ENCODE measurements around the gene RNASEH2B.

Gene RNASEH2B

DNA sequence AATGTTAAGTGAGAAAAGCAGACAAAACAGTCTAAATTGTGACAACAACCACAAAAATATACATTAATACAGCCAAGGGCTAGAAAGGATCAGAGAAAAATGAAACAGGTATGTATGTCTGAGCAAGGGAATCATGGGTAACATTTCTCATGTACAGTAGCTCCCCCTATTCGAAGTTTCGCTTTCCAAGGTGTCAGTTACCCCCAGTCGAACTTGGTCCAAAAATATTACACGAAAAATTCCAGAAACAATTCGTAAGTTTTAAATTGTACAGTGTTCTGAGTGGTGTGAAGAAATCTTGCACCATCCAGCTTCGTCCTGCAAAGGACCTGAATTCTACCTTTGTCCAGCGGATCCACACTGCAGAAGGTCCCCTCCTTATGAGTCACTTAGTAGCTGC lies 1.8 kb upstream of the RNASEH2B start:
- no peak for DNase-seq (ENCODE audit: low read depth, low spot score)

DNA sequence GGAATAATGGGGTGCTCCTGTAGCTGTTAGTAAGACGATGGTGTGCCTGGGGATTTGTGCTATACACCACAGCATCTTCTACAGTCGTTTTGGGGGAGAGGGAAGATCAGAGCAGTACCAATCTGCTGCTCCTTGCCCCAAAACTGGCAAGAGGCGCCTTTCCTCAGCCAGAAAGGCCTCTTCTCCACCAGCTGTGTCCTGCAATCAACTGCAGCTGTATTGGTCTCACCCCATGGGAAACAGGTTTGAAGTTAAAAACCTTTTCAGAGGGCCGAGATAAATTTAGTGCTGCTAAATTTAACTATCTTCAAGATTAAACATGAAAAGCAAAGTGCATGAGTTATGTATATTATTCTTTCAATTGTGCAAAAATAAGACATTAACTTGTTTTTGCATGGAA lies 1.2 kb upstream of the RNASEH2B start:
- no peak for DNase-seq (ENCODE audit: low read depth, low spot score)

DNA sequence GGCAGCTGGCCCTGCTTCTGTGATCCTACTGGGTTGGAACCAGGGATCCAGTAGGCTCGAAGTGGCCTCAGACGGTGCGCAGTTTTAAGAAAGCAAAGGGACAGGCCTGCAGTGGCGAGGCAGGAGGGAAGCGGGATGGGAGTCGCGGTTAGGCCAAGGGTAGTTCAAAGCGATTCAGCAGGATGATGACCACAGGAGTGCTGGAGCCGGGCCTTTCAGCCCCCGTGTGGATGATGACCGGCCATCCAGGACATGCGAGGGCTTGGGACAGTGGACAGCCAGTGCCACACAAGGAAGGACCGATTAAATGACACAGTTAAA lies 854 bp downstream of the RNASEH2B start:
- peak; percentile 68 for DNase-seq (ENCODE audit: low read depth, low spot score)

DNA sequence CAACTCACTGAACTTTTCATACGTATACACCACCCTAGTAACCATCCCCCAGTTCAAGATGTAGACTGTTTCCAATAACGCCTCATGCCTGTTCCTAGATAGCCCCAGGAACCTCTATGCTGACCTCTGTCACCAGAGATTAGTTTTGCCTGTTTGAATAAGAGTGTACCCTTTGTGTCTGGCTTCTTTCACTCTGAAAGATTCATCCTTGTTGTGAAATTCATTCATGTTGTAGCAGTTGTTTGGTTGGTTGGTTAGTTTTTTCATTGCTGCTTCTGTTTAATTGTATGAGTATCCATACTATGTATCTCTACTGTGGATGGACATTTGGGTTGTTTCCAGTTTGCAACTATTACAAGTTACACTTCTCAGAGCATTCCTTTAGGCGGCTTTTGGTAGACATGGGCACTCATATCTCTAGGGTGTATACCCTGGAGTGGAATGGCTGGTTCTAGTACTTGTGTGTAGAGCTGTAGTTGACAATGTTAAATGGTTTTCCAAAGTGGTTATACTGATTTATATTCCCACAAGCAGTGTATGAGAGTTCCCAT lies 1.6 kb downstream of the RNASEH2B start:
- DNase-seq (ENCODE audit: low read depth, low spot score) = peak; percentile 23

GRCh38 chr13:50911937-50912795 lies 2.6 kb downstream of the RNASEH2B start:
- DNase-seq (ENCODE audit: low read depth, low spot score) = peak; percentile 94

GRCh38 chr13:50912851-50913250 lies 3.3 kb downstream of the RNASEH2B start:
- DNase-seq (ENCODE audit: low read depth, low spot score) = no peak

DNA sequence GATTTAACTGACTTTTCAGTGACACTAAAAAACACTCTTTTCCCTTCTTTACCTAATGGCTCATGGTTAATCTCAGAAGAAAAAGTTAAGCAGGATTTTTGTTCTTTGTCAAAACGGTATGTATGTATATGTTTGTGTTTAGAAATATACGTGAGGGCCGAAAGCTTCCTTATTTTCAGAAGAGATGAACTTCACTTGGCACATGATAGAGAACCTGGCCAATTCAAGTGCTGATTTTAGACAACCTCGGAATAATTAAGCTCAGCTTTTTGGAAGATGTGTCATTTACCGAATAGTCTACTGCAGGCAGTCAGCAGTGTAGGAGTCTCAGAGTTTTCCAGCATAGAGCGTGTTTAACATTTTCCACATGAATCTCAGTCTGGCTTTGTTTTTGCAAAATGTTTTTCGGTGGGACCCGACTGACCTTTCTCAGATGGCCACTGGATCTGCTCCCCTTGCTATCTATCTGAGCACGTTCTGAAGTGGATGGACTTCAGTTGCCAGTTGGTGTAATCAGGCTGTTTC lies 4.6 kb downstream of the RNASEH2B start:
- peak; percentile 38 for DNase-seq (ENCODE audit: low read depth, low spot score)

- DNase-seq (ENCODE audit: low read depth, low spot score) = peak; percentile 23
Observed at GRCh38 chr13:50914848-50915247, 5.3 kb downstream of the RNASEH2B start.

GRCh38 chr13:50915565-50915964 lies 6.0 kb downstream of the RNASEH2B start:
- no peak for DNase-seq (ENCODE audit: low read depth, low spot score)

GRCh38 chr13:50916701-50917184 lies 7.2 kb downstream of the RNASEH2B start:
- DNase-seq (ENCODE audit: low read depth, low spot score) = no peak

DNA sequence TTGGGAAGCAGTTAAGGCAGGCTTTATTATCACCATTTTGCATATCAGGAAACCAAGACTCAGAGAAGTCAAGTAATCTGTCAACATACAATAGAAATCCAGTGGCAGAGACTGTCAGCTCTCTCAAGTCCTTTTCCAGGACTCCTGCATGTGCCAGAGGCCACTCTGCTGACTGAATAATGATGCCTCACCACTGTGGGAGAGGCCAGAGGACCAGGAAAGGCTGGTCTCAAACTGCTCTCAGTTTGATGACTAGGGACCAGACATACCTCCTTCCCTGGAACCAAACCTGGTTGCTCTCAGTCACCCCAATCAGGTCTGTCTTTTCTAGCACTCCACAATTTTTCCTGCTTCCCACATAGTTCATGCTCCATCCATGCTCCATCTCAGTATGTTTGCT lies 8.0 kb downstream of the RNASEH2B start:
- no peak for DNase-seq (ENCODE audit: low read depth, low spot score)

GRCh38 chr13:50918567-50918966 lies 9.0 kb downstream of the RNASEH2B start:
- DNase-seq (ENCODE audit: low read depth, low spot score) = no peak

DNA sequence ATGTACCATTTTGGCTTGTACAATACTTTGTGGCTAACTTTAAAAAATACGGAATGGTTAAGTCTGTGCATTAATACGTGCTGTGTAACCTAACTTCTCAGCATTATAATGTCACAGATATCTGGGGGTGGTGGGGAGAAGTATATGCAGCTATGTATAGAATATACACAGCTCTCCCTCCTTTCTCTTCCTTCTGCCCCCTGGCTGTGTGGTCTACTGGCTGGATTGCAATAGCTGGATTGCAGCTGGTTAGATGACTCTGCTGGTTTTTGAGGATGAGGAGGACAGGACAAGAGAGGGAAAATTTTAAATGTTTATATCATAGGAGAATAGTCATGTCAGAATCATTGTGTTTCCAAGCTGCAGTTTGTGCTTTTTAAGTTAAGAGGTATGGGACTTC lies 9.7 kb downstream of the RNASEH2B start:
- DNase-seq (ENCODE audit: low read depth, low spot score) = no peak

DNA sequence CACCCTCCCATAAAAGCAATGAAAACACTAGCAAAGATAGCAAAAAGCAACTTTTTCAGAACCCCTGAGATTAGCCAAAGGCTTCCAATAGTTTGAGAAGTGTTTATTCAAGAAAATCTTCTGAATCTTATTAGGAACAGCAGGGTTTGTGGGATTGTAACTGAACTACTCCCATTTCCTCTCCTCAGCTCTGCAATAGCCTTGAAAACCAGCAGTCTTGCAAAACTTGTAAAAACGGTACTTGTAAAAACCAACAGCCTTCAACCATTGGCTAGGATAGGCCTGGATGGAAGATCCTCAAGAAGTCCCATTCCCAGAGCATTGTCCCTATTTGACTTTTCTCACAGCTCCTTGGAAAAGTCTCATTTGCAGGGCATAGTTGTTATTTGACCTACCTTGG lies 12.1 kb downstream of the RNASEH2B start:
- DNase-seq (ENCODE audit: low read depth, low spot score) = no peak

GRCh38 chr13:50923272-50923671 lies 13.7 kb downstream of the RNASEH2B start:
- DNase-seq (ENCODE audit: low read depth, low spot score) = no peak

DNA sequence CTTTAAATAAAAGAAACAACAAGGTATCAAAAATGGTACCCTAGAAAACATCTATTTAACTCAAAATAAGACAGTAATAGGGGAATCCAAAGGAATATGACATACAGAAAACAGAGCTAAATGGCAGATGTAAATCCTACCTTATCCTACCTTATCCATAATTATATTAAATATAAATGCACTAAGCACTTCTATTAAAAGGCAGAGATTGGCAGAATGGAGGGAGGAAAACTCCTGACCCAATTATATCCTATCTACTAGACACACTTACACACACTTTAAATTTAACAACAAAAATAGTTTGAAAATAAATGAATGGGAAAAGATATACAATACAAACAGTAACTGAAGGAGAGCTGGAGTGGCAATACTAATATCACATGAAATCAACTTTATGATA lies 14.4 kb downstream of the RNASEH2B start:
- DNase-seq (ENCODE audit: low read depth, low spot score) = no peak

DNA sequence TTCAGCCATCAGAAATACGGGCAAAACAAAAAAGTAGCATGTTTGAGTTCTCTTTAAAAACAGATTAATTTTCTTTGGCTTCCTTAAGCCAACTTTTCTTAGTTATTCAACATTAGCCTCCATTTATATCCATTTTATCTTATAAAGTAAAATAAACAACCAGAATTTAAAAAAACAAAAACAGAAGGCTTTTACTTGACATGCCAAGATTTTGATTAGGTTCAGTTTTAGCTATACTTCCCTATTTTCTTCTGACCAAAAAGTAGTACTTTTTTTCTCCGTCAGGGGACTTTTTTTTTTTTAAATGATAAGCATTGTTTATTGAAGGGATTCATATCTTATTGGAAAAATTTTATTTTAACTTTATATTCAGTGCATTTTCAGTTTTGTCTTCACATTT lies 18.1 kb downstream of the RNASEH2B start:
- no peak for DNase-seq (ENCODE audit: low read depth, low spot score)

DNA sequence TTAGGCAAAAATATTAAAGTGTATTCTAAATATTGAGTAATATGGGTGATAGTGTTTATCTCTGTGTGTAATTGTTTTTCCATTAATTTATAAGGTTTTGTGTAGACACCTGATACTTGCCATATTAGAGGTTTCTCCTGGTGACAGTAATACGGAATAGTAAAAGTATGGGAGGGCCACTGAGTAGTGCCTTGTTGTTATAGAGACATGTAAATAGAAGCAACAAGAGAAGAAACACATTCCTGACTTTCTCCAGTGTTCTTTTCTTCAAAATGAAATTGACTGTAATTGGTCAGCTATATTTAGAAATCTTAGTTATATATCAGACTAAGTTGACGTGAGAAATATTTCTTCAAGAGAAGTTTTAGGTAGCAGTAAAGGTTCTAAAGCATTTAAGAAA lies 18.5 kb downstream of the RNASEH2B start:
- DNase-seq (ENCODE audit: low read depth, low spot score) = no peak

DNA sequence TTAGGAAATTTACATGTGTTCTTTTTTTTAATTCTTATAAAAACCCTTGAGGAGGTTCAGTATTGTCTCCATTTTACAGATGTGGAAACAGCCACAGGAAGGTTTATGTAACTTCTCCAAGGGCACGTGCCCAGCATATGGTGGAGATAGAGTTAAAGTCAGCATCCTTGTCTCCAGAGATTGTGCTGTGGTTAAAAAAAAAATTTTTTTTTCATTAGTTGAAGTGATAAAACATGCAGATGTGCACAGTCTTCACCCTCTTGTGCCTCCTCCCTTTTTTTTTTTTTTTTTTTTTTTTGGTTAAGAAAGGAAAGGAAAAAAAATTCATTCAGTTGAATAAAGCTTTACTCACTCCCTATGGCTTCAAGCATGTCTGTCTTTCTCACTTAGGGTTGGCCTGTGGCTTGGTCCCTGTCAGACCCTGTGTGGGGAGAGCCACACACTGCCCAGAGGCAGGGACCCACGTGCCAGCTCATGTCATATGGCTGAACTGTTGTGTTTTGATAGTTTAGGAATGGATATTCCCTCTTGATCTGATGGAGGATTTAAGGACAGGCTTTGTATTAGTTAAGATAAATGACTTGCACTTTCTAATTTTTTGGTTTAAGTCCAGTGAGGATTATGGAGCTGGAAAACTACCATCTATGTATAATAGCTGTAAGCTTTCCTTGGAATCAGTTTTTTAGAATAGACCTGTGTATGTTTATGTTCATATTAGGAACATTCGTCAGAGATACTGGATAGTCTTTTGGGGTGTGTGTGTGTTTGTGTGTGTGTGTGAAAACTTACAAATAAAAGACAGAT lies 19.3 kb downstream of the RNASEH2B start:
- no peak for DNase-seq (ENCODE audit: low read depth, low spot score)

GRCh38 chr13:50932091-50932490 lies 22.5 kb downstream of the RNASEH2B start:
- DNase-seq (ENCODE audit: low read depth, low spot score) = no peak

DNA sequence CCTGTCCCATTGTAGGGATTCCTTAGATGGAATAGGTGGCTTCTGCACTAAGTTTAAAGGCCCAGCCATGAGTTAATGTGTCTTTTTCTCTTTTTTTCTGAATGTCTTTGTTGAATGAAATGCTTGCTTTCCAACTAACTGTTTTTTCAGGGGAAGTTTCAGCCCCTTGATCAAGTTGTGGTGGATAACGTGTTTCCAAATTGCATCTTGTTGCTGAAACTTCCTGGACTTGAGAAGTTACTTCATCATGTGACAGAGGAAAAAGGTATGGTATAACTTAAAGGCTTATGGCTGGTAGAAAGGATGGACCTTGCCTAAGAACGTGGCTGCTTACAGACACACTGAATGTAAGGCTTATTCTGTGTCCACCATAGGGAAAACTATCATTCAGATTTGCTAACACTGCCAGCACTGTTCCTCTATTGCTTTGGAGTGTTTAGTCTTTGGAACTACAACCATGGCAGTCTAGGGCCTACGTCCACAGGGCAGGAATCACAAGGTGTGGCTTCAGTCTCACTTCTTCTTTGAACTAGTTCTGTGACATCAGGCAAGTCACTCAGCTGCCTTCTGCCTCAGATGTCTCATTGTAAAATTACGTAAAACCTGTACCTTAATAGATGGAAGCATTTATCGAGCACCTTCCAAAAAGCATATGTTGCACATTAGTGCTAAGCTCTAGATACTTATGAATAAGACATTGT lies 25.3 kb downstream of the RNASEH2B start:
- DNase-seq (ENCODE audit: low read depth, low spot score) = no peak

DNA sequence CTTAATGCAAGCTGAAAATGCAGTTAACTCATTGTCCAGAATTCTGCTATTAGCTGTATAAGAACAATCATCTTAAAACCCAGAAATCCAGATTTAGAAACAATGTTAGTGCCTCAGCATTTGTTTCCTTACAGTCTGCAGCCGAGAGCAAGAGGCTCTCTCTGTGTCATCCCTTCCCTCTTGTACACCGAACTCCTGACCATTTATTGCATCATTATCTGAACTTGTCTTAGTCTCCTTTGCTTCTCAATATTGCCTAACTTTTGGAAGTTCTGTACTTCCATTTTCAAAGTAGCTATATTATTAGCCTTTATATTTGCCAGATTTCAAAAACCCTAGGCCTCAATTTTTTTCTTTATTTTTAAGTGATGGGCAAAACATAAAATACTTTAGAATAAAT lies 27.1 kb downstream of the RNASEH2B start:
- no peak for DNase-seq (ENCODE audit: low read depth, low spot score)

All from astrocyte of the hippocampus (primary cell).